ENCODE data around the gene C5AR1. TPM values are rescaled to one million over a fixed set of nuclear protein-coding genes. Genes with fewer than 3 reads are reported as not detected.
"Not testable (repeated sequence)": the region's sequence is repeated elsewhere in the genome, so short reads cannot be mapped to it uniquely, and the experiment has no call there.

C5AR1 gene
- total RNA-seq, 4 donors from 2014 or later: 0.70 to 5.0 (median 2.2) TPM; not detected in 1

DNA sequence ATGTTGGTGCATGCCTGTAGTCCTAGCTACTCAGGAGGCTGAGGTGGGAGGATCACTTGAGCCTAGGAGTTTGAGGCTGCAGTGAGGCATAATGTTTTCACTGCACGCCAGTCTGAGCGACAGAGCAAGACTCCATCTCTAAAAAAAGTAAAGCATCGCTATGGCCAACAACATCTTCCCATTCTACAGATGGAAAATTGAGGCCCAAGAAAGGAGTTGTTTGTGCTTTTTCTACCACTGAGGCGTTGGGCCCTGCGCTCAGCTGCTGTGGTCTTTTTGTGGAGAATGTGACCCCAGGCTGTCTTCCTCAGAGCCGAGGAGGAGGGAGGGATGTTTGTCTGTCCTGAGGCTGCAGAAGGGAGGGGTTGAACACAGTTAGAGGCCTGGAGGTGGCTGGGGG, 21.8 kb downstream of the C5AR1 start:
- no peaks in the 10 kb centered on the region for H3K36me3 ChIP-seq
- no peak for DNase-seq
- no peaks in the 10 kb centered on the region for H3K9me3 ChIP-seq
- H3K4me3 ChIP-seq: no peak overlapping the region
- no peaks in the 10 kb centered on the region for H3K4me1 ChIP-seq
- H3K27ac ChIP-seq: peak overlapping the region in 2 of 4 donors; percentile 60 to 68
- TF ChIP-seq POLR2A (IDR thresholded peaks at IDR 0.05): no peak
- TF ChIP-seq, protein P1, sequence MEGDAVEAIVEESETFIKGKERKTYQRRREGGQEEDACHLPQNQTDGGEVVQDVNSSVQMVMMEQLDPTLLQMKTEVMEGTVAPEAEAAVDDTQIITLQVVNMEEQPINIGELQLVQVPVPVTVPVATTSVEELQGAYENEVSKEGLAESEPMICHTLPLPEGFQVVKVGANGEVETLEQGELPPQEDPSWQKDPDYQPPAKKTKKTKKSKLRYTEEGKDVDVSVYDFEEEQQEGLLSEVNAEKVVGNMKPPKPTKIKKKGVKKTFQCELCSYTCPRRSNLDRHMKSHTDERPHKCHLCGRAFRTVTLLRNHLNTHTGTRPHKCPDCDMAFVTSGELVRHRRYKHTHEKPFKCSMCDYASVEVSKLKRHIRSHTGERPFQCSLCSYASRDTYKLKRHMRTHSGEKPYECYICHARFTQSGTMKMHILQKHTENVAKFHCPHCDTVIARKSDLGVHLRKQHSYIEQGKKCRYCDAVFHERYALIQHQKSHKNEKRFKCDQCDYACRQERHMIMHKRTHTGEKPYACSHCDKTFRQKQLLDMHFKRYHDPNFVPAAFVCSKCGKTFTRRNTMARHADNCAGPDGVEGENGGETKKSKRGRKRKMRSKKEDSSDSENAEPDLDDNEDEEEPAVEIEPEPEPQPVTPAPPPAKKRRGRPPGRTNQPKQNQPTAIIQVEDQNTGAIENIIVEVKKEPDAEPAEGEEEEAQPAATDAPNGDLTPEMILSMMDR (IDR thresholded peaks at IDR 0.05): no peak
- H3K27me3 ChIP-seq: no peaks in the 10 kb centered on the region

DNA sequence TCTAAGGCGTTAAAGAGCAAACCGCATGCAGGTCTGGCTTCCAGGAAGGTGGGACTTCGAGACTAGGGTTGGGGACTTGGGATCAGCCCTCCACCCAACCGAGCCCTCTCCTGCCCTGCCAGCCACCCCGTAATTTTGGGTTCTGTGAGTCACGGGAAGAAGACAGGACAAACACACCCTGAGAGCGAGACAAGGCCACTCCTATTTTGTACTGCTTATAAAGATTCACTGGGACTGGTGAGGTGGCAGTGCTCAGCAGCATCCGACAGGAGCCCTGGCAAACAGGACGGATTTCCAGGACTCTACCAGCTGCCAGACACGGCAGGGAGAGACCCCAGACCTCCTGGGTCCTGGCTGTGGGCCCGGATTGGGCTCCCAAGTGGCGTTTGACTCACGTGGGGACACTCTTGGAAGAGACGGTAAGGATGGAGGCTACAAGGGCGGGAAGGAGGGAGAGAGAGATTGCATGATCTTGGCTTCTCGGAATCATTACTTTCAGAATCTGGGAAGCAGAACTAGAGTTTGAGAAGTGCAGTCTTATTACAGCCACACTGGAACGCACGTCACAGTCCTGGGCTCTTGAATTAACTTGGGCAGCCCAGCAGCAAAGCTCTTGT, 22.4 kb downstream of the C5AR1 start, which contains the start of gene C5AR2:
C5AR2 (plus strand) TSS at position 245 of the 617 bp plus-strand sequence. CDS start 8,625 bp downstream, outside the sequence.
- no peaks in the 10 kb centered on the region for H3K27me3 ChIP-seq
- no peak for DNase-seq
- peak within 1 kb of the TSS in 2 of 4 donors; percentile 60 to 68 for H3K27ac ChIP-seq
- H3K36me3 ChIP-seq: no peaks in the 10 kb centered on the region
- H3K9me3 ChIP-seq: no peaks in the 10 kb centered on the region
- H3K4me1 ChIP-seq: no peaks in the 10 kb centered on the region
- no peak for TF ChIP-seq POLR2A (IDR thresholded peaks at IDR 0.05)
- TF ChIP-seq, protein P1 (IDR thresholded peaks at IDR 0.05): no peak
- no peak within 1 kb of the TSS for H3K4me3 ChIP-seq

DNA sequence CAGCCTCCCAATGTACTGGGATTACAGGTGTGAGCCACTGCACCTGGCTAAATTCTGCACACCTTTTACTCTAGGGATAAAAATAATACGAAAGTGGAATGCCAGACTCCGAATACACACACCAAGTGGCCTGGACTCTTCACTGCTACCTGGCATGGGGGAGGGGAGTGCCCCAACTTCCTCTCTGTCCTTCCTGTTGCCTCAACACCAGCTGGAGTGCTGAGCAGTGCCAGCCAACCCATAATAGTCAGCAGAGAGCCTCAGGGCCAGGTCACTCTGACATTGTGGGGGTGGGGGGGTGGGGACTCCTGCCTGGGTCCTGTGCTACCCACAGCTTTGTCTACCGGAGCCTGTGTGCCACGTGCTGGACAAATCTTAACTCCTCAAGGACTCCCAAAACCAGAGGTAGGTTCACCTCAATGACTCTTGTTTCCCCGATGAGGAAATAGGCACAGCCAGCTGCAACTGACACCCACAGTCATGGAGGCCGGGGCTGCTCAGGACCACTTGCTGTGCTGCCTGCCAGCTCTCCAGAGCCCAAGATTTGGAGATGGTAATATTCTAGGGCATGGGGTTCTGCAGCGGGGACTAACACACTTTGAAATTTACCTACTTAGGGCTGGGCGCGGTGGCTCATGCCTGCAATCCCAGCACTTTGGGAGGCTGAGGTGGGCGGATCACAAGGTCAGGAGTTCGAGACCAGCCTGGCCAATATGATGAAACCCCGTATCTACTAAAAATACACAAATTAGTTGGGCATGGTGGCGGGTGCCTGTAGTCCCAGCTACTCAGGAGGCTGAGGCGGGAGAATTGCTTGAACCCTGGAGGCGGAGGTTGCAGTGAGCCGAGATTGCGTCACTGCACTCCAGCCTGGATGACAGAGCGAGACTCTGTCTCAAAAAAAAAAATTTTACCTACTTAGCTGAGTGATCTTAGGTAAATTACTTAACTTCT, 27.4 kb downstream of the C5AR1 start:
- H3K4me1 ChIP-seq, H3K9me3 ChIP-seq, H3K27me3 ChIP-seq, H3K36me3 ChIP-seq, H3K27ac ChIP-seq, H3K4me3 ChIP-seq: not testable (repeated sequence)
- DNase-seq: peak in 2 of 3 donors; percentile 38 to 72

DNA sequence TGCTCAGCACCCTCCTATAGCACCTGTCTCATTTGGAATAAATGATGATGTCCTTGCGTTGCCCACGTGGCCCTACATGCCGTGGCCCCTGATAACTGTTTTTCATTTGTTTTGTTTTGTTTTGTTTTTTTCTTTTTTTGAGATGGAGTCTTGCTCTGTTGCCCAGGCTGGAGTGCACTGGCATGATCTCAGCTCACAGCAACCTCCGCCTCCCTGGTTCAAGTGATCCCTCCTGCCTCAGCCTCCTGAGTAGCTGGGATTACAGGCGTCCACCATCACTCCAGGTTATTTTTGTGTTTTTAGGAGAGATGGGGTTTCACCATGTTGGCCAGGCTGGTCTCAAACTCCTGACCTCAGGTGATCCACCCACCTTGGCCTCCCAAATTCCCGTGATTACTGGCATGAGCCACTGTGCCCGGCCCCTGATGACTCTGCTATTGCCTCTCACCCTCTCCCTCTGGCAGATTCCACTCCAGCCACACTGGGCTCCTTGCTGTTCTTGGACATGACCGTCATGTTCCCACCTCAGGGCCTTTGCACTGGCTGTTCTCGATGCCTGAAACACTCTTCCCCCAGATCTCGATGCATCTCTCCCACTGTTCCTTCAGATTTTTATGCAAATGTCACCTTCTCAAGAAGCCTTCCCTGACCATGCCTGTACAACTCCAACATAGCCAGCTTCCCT, 29.7 kb downstream of the C5AR1 start:
- no peak overlapping the region for H3K4me3 ChIP-seq
- H3K4me1 ChIP-seq: no peaks in the 10 kb centered on the region
- H3K27me3 ChIP-seq: no peaks in the 10 kb centered on the region
- no peaks in the 10 kb centered on the region for H3K9me3 ChIP-seq
- TF ChIP-seq, protein P1 (IDR thresholded peaks at IDR 0.05): no peak
- TF ChIP-seq POLR2A (IDR thresholded peaks at IDR 0.05): no peak
- no peaks in the 10 kb centered on the region for H3K36me3 ChIP-seq
- no peak for DNase-seq
- H3K27ac ChIP-seq: no peak overlapping the region

DNA sequence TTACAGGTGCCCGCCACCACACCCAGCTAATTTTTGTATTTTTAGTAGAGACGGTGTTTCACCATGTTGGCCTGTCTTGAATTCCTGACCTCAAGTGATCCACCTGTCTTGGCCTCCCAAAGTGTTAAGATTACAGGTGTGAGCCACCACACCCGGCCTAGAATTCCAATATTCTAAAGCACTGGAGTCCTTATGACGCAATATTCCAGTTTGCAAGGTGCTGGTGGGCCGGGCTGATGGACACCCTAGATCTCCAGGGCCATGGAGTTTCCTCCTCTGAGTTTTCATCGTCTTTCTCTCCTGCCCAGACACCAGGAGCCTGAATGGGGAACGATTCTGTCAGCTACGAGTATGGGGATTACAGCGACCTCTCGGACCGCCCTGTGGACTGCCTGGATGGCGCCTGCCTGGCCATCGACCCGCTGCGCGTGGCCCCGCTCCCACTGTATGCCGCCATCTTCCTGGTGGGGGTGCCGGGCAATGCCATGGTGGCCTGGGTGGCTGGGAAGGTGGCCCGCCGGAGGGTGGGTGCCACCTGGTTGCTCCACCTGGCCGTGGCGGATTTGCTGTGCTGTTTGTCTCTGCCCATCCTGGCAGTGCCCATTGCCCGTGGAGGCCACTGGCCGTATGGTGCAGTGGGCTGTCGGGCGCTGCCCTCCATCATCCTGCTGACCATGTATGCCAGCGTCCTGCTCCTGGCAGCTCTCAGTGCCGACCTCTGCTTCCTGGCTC, 31.0 kb downstream of the C5AR1 start:
- H3K4me3 ChIP-seq: no peak overlapping the region
- no peak for TF ChIP-seq POLR2A (IDR thresholded peaks at IDR 0.05)
- TF ChIP-seq, protein P1 (IDR thresholded peaks at IDR 0.05): no peak
- H3K9me3 ChIP-seq: no peaks in the 10 kb centered on the region
- no peaks in the 10 kb centered on the region for H3K36me3 ChIP-seq
- H3K4me1 ChIP-seq: no peaks in the 10 kb centered on the region
- H3K27ac ChIP-seq: no peak overlapping the region
- DNase-seq: no peak
- H3K27me3 ChIP-seq: no peaks in the 10 kb centered on the region

Data from Peyer's patch (tissue), 4 donors.